H9 (cell line): ENCODE data around the gene ENTPD6. TPM values are rescaled to one million over a fixed set of nuclear protein-coding genes. Genes with fewer than 3 reads are reported as not detected.

Experiments used
- DNase-seq: peaks from one replicate; pipeline ENCODE4 v3.0.0-alpha.2; 2017
- H2AFZ ChIP-seq: one replicate; pipeline ENCODE4 v1.6.1; 2013; ENCODE audit warnings: mild to moderate bottlenecking, low read length, control low read depth, moderate library complexity
- H2AK5ac ChIP-seq: 2 replicates; pipeline ENCODE4 v1.6.1; 2013; ENCODE audit warnings: low read length, control low read depth, mixed read lengths; ENCODE audit not compliant: insufficient read length
- H2BK120ac ChIP-seq: one replicate; pipeline ENCODE4 v1.6.1; 2013; ENCODE audit warnings: low read depth, mild to moderate bottlenecking, low read length, control low read depth, inconsistent platforms; ENCODE audit not compliant: poor library complexity, severe bottlenecking
- H2BK12ac ChIP-seq: 2 replicates; pipeline ENCODE4 v1.6.1; 2013; ENCODE audit warnings: low read length, control low read depth, mixed read lengths, low read depth; ENCODE audit not compliant: insufficient read length
- H2BK15ac ChIP-seq: 2 replicates; pipeline ENCODE4 v1.6.1; 2013; ENCODE audit warnings: low read depth, low read length, control low read depth
- H2BK20ac ChIP-seq: one replicate; pipeline ENCODE4 v1.6.1; 2013; ENCODE audit warnings: low read depth, mild to moderate bottlenecking, low read length, control low read depth, inconsistent platforms; ENCODE audit not compliant: poor library complexity, severe bottlenecking
- H2BK5ac ChIP-seq: 2 replicates; pipeline ENCODE4 v1.6.1; 2013; ENCODE audit warnings: low read length, control low read depth, mixed read lengths; ENCODE audit not compliant: insufficient read length
- H3K14ac ChIP-seq: 2 replicates; pipeline ENCODE4 v1.6.1; 2013; ENCODE audit warnings: low read length, control low read depth; ENCODE audit not compliant: insufficient read depth
- H3K18ac ChIP-seq: 2 replicates; pipeline ENCODE4 v1.6.1; 2013; ENCODE audit warnings: low read depth, mild to moderate bottlenecking, mixed read lengths, low read length, control low read depth; ENCODE audit not compliant: insufficient read length
- H3K23ac ChIP-seq: 2 replicates; pipeline ENCODE4 v1.6.1; 2013; ENCODE audit warnings: low read length, control low read depth, mixed read lengths, low read depth; ENCODE audit not compliant: insufficient read length
- H3K23me2 ChIP-seq: 2 replicates; pipeline ENCODE4 v1.6.1; 2013; ENCODE audit warnings: low read depth, mild to moderate bottlenecking, mixed read lengths, low read length, control low read depth; ENCODE audit not compliant: insufficient read length, poor library complexity, severe bottlenecking
- H3K27ac ChIP-seq: 2 replicates; pipeline ENCODE4 v1.5.1; 2013; ENCODE audit warnings: low read length, control low read depth, mixed read lengths, low read depth; ENCODE audit not compliant: insufficient read length
- H3K27me3 ChIP-seq: 2 replicates; pipeline ENCODE4 v1.6.1; 2013; ENCODE audit warnings: low read length, control low read depth, inconsistent platforms; ENCODE audit not compliant: insufficient read depth
- H3K4ac ChIP-seq: 2 replicates; pipeline ENCODE4 v1.6.1; 2013; ENCODE audit warnings: low read depth, mild to moderate bottlenecking, control low read depth, inconsistent platforms, low read length, moderate library complexity
- H3K4me1 ChIP-seq: 2 replicates; pipeline ENCODE4 v1.6.1; 2013; ENCODE audit warnings: low read length, control low read depth, inconsistent platforms; ENCODE audit not compliant: insufficient read depth
- H3K4me2 ChIP-seq: 2 replicates; pipeline ENCODE4 v1.6.1; 2013; ENCODE audit warnings: low read length, control low read depth, mixed read lengths; ENCODE audit not compliant: insufficient read length, insufficient read depth
- H3K56ac ChIP-seq: 2 replicates; pipeline ENCODE4 v1.6.1; 2013; ENCODE audit warnings: low read depth, mild to moderate bottlenecking, mixed read lengths, low read length, control low read depth; ENCODE audit not compliant: insufficient read length
- H3K79me1 ChIP-seq: 2 replicates; pipeline ENCODE4 v1.6.1; 2013; ENCODE audit warnings: low read depth, mild to moderate bottlenecking, moderate library complexity, low read length, control low read depth, inconsistent platforms; ENCODE audit not compliant: insufficient read depth, poor library complexity, severe bottlenecking
- H3K79me2 ChIP-seq: 2 replicates; pipeline ENCODE4 v1.6.1; 2013; ENCODE audit warnings: low read length, control low read depth, inconsistent platforms; ENCODE audit not compliant: insufficient read depth
- H3K9ac ChIP-seq: 2 replicates; pipeline ENCODE4 v1.6.1; 2013; ENCODE audit warnings: low read length, control low read depth, mixed read lengths; ENCODE audit not compliant: insufficient read length; ENCODE audit errors: extremely low read depth
- H3K9me3 ChIP-seq: one replicate; pipeline ENCODE4 v1.6.1; 2013; ENCODE audit warnings: low read depth, low read length, inconsistent platforms; ENCODE audit not compliant: control insufficient read depth
- H3T11ph ChIP-seq: one replicate; pipeline ENCODE4 v1.6.1; 2013; ENCODE audit warnings: mild to moderate bottlenecking, low read length, control low read depth, inconsistent platforms
- H4K20me1 ChIP-seq: one replicate; pipeline ENCODE4 v1.6.1; 2013; ENCODE audit not compliant: control insufficient read depth, insufficient read length, insufficient read depth
- H4K5ac ChIP-seq: 2 replicates; pipeline ENCODE4 v1.6.1; 2013; ENCODE audit warnings: low read depth, mild to moderate bottlenecking, mixed read lengths, low read length, control low read depth; ENCODE audit not compliant: insufficient read length
- H4K8ac ChIP-seq: replicated peaks from 2 replicates; pipeline ENCODE4 v1.6.1; 2013; ENCODE audit warnings: low read length, control low read depth, mixed read lengths, low read depth; ENCODE audit not compliant: insufficient read length
- H4K91ac ChIP-seq: 2 replicates; pipeline ENCODE4 v1.6.1; 2013; ENCODE audit warnings: low read depth, mild to moderate bottlenecking, moderate library complexity, mixed read lengths, low read length, control low read depth; ENCODE audit not compliant: insufficient read length
- H3K27ac Mint-ChIP-seq, 3 experiments: 2 replicates in 2 of 3; 3 replicates in 1 of 3; pipeline ENCODE4 v1.8.0; 2020 to 2021; ENCODE audit warnings: mixed read lengths in 3 of 3, mild to moderate bottlenecking in 1 of 3, moderate library complexity in 1 of 3
- H3K27me3 Mint-ChIP-seq: 2 replicates; pipeline ENCODE4 v1.8.0; 2021; ENCODE audit warnings: low read depth, mild to moderate bottlenecking, moderate library complexity, mixed read lengths
- H3K36me3 Mint-ChIP-seq, 3 experiments: 2 replicates in 2 of 3; 3 replicates in 1 of 3; pipeline ENCODE4 v1.8.0; 2020 to 2021; ENCODE audit warnings: low read depth in 3 of 3, mixed read lengths in 3 of 3; ENCODE audit not compliant: insufficient read depth in 1 of 3
- H3K4me1 Mint-ChIP-seq, 2 experiments: 2 replicates each; pipeline ENCODE4 v1.8.0; 2020; ENCODE audit warnings: mixed read lengths in 2 of 2
- H3K4me3 Mint-ChIP-seq, 2 experiments: 2 replicates in 1 of 2; 3 replicates in 1 of 2; pipeline ENCODE4 v1.8.0; 2020 to 2021; ENCODE audit warnings: mild to moderate bottlenecking in 2 of 2, mixed read lengths in 2 of 2, moderate library complexity in 1 of 2
- H3K9me3 Mint-ChIP-seq, 2 experiments: 2 replicates in 1 of 2; 3 replicates in 1 of 2; pipeline ENCODE4 v1.8.0; 2020; ENCODE audit warnings: mild to moderate bottlenecking in 2 of 2, mixed read lengths in 2 of 2, moderate library complexity in 1 of 2
- WGBS: extraction: QIAGEN DNeasy Blood & Tissue Kit; methylation state at CpG from one replicate; pipeline ENCODE4 v1.1.7; 2013; ENCODE audit warnings: missing lambda C conversion rate, low lambda C conversion rate, mixed read lengths; ENCODE audit not compliant: insufficient read length; ENCODE audit errors: extremely low coverage; 5-methylcytosine and 5-hydroxymethylcytosine counted together
- total RNA-seq: library from RNA; stranded (reverse); gene quantifications from 2 replicates; pipeline ENCODE4 v1.2.1, GENCODE V29; 2021
- TF ChIP-seq, protein P1 (sequence below): fragments of 200-600 bp; sonication (generic); conservative IDR thresholded peaks from 3 replicates; pipeline ENCODE4 v1.8.0; 2021; ENCODE audit warnings: antibody characterized with exemption, mild to moderate bottlenecking

Gene ENTPD6
- total RNA-seq, 1 experiment from 2014 or later: 57.4 TPM

DNA sequence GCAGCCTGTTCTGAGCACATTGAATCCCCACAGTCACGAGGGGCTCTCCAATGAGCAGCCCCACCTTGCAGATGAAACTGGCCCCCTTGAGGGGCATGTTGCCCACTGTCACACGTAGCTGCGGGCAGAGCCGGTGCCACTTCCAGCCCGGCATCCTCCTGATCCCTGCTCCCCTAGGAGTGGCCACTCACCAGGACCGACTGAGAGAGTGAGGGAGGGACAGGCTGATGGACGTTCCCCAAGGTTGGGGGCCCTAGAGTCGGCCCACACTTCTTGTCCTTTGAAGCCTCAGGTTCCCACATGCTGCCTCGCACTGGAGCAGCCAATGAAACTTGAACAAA lies 10.5 kb downstream of the ENTPD6 start:
- Histone ChIP-seq H3K4ac (no peak overlapping the region), H3K9me3 (no peaks in the 10 kb centered on the region), H3K9ac (no peak overlapping the region), H3K79me1 (no peaks in the 10 kb centered on the region), H4K5ac (no peak overlapping the region), H2BK15ac (no peak overlapping the region), H3K56ac (no peak overlapping the region), H2BK20ac (no peak overlapping the region), H2BK120ac (no peak overlapping the region), H3K27me3 (no peaks in the 10 kb centered on the region; the same call in 1 of the 2 replicates), H3K23ac (no peak overlapping the region), H4K8ac (no peak overlapping the region), H4K20me1 (no peaks in the 10 kb centered on the region), H3K4me2 (no peak overlapping the region), H3K79me2 (no peaks in the 10 kb centered on the region), H3K23me2 (no peaks in the 10 kb centered on the region), H3T11ph (no peak overlapping the region), H3K4me1 (no peaks in the 10 kb centered on the region; the same call in 1 of the 2 replicates), H3K27ac (no peak overlapping the region), H2AK5ac (no peak overlapping the region), H3K18ac (peak overlapping the region; percentile 1), H2AFZ (no peak overlapping the region), H3K14ac (peak overlapping the region; percentile 66; the same call in 1 of the 2 replicates), H2BK12ac (peak overlapping the region; percentile 51), H2BK5ac (no peak overlapping the region), H4K91ac (no peak overlapping the region)
- no peak for DNase-seq
- Mint-ChIP-seq H3K27ac (peak overlapping the region in 2 of 3 experiments; percentile 62 to 86; a peak in 4 of 7 replicates), H3K36me3 (peaks cover 0 to 6% (median 5%) of the 10 kb centered on the region in 3 experiments; a peak in 2 of 7 replicates), H3K4me3 (no peak overlapping the region), H3K4me1 (peaks cover 15 to 23% of the 10 kb centered on the region in 2 experiments), H3K27me3 (no peaks in the 10 kb centered on the region), H3K9me3 (no peaks in the 10 kb centered on the region)
- TF ChIP-seq, protein P1, sequence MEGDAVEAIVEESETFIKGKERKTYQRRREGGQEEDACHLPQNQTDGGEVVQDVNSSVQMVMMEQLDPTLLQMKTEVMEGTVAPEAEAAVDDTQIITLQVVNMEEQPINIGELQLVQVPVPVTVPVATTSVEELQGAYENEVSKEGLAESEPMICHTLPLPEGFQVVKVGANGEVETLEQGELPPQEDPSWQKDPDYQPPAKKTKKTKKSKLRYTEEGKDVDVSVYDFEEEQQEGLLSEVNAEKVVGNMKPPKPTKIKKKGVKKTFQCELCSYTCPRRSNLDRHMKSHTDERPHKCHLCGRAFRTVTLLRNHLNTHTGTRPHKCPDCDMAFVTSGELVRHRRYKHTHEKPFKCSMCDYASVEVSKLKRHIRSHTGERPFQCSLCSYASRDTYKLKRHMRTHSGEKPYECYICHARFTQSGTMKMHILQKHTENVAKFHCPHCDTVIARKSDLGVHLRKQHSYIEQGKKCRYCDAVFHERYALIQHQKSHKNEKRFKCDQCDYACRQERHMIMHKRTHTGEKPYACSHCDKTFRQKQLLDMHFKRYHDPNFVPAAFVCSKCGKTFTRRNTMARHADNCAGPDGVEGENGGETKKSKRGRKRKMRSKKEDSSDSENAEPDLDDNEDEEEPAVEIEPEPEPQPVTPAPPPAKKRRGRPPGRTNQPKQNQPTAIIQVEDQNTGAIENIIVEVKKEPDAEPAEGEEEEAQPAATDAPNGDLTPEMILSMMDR: no peak
- no CpG with 5 or more reads among the region's 9 CpGs for WGBS
